Calu3 (cell line): ENCODE results near the gene NKX1-2. TPM values are rescaled to one million over a fixed set of nuclear protein-coding genes. Genes with fewer than 3 reads are reported as not detected.
"Not testable (repeated sequence)": the region's sequence is repeated elsewhere in the genome, so short reads cannot be mapped to it uniquely, and the experiment has no call there.

Experiments used
- BruUV-seq: library from RNA; stranded (reverse); fragments of 400-500 nt; replicated peaks from 2 replicates; lab custom pipeline; 2021; lab: Mats Ljungman, UMichigan
- CTCF ChIA-PET: fragments of 300-600 bp; sonication (Branson Sonifier 250); formaldehyde crosslinking; loops from one replicate; lab custom pipeline; 2022; ENCODE audit warnings: antibody characterized with exemption; lab: Charles Lee
- DNase-seq: peaks from one replicate; pipeline ENCODE4 v3.0.0; 2022
- H3K27ac Mint-ChIP-seq: one replicate; pipeline ENCODE4 v1.8.0; 2022; ENCODE audit warnings: mixed read lengths; ENCODE audit not compliant: unreplicated experiment
- H3K27me3 Mint-ChIP-seq: one replicate; pipeline ENCODE4 v1.8.0; 2022; ENCODE audit warnings: mixed read lengths; ENCODE audit not compliant: unreplicated experiment
- H3K36me3 Mint-ChIP-seq: one replicate; pipeline ENCODE4 v1.8.0; 2022; ENCODE audit warnings: mild to moderate bottlenecking, moderate library complexity, mixed read lengths; ENCODE audit not compliant: insufficient read depth, unreplicated experiment
- H3K4me1 Mint-ChIP-seq: one replicate; pipeline ENCODE4 v1.8.0; 2022; ENCODE audit warnings: mild to moderate bottlenecking, low read depth, mixed read lengths; ENCODE audit not compliant: unreplicated experiment
- H3K4me3 Mint-ChIP-seq: one replicate; pipeline ENCODE4 v1.8.0; 2022; ENCODE audit warnings: mild to moderate bottlenecking, low read depth, moderate library complexity, mixed read lengths; ENCODE audit not compliant: unreplicated experiment
- H3K9me3 Mint-ChIP-seq: one replicate; pipeline ENCODE4 v1.8.0; 2022; ENCODE audit warnings: low read depth, mixed read lengths; ENCODE audit not compliant: unreplicated experiment
- CTCF ChIP-seq: fragments of 200-600 bp; IDR thresholded peaks from one replicate; pipeline ENCODE4 v1.8.0; 2022; ENCODE audit warnings: antibody characterized with exemption; ENCODE audit not compliant: unreplicated experiment
- intact Hi-C: fragments of 100-400 bp; cut with micrococcal nuclease; formaldehyde crosslinking; loops from one replicate; pipeline ENCODE4 v1.10.0; 2022; ENCODE audit not compliant: unreplicated experiment
- total RNA-seq: library from RNA; stranded (reverse); gene quantifications from 2 replicates; pipeline ENCODE4 v1.2.3, GENCODE V29; 2022

NKX1-2 gene
- total RNA-seq, 1 experiment from 2014 or later, result not detected

GRCh38 chr10:124446830-124447750 lies 2.7 kb downstream of the NKX1-2 start:
- no TSS peak for BruUV-seq
- H3K4me1 Mint-ChIP-seq, result peaks cover 7% of the 10 kb centered on the region
- no peak for TF ChIP-seq CTCF
- DNase-seq, result no peak
- intact Hi-C loops, result no loop called here
- CTCF ChIA-PET, result no interaction called here
- peaks cover 76% of the 10 kb centered on the region for H3K27me3 Mint-ChIP-seq
- H3K9me3 Mint-ChIP-seq, result no peaks in the 10 kb centered on the region
- no peak overlapping the region for H3K27ac Mint-ChIP-seq
- H3K4me3 Mint-ChIP-seq, result no peak overlapping the region
- H3K36me3 Mint-ChIP-seq, result no peaks in the 10 kb centered on the region

GRCh38 chr10:124441694-124442093 lies 8.1 kb downstream of the NKX1-2 start:
- H3K4me3 Mint-ChIP-seq, H3K36me3 Mint-ChIP-seq, DNase-seq, CTCF ChIA-PET, H3K27ac Mint-ChIP-seq, BruUV-seq, H3K4me1 Mint-ChIP-seq, H3K9me3 Mint-ChIP-seq, intact Hi-C loops: not testable (repeated sequence)
- peaks cover 26% of the 10 kb centered on the region for H3K27me3 Mint-ChIP-seq

GRCh38 chr10:124436191-124436638 lies 13.6 kb downstream of the NKX1-2 start:
- CTCF ChIA-PET, result interaction anchor here (0.7 kb wide), 1 partner anchor 102 kb away, joined by 5 read pairs; no protein-coding TSS in a partner anchor
- no peaks in the 10 kb centered on the region for H3K36me3 Mint-ChIP-seq
- H3K9me3 Mint-ChIP-seq, result no peaks in the 10 kb centered on the region
- no peak overlapping the region for H3K4me3 Mint-ChIP-seq
- no peaks in the 10 kb centered on the region for H3K27me3 Mint-ChIP-seq
- no peak for TF ChIP-seq CTCF
- H3K4me1 Mint-ChIP-seq, result peaks cover 8% of the 10 kb centered on the region
- intact Hi-C loops, result no loop called here
- BruUV-seq, result no TSS peak
- no peak for DNase-seq
- H3K27ac Mint-ChIP-seq, result no peak overlapping the region

GRCh38 chr10:124435683-124436082 lies 14.2 kb downstream of the NKX1-2 start:
- H3K4me3 Mint-ChIP-seq, BruUV-seq, H3K9me3 Mint-ChIP-seq, H3K27ac Mint-ChIP-seq, H3K4me1 Mint-ChIP-seq, DNase-seq, intact Hi-C loops, H3K27me3 Mint-ChIP-seq, H3K36me3 Mint-ChIP-seq: not testable (repeated sequence)
- CTCF ChIA-PET, result interaction anchor here (0.7 kb wide), 1 partner anchor 103 kb away, joined by 5 read pairs; no protein-coding TSS in a partner anchor

- BruUV-seq, result no TSS peak
Measured at GRCh38 chr10:124433461-124433860, 16.4 kb downstream of the NKX1-2 start.

More at GRCh38 chr10:124433461-124433860, 16.4 kb downstream of the NKX1-2 start:
- no peak for DNase-seq
- no peak overlapping the region for H3K4me3 Mint-ChIP-seq
- H3K27me3 Mint-ChIP-seq, result no peaks in the 10 kb centered on the region
- no peak overlapping the region for H3K27ac Mint-ChIP-seq
- no peak for TF ChIP-seq CTCF
- intact Hi-C loops, result no loop called here
- no peaks in the 10 kb centered on the region for H3K36me3 Mint-ChIP-seq
- H3K4me1 Mint-ChIP-seq, result peaks cover under 1% of the 10 kb centered on the region
- no peaks in the 10 kb centered on the region for H3K9me3 Mint-ChIP-seq
- CTCF ChIA-PET, result no interaction called here
